Measurements from ENCODE around the gene SYNC.
A peak's percentile ranks its signal among the peaks of the same experiment; 100 is the strongest.
"Not testable (repeated sequence)": the region's sequence is repeated elsewhere in the genome, so short reads cannot be mapped to it uniquely, and the experiment has no call there.

SYNC gene

DNA sequence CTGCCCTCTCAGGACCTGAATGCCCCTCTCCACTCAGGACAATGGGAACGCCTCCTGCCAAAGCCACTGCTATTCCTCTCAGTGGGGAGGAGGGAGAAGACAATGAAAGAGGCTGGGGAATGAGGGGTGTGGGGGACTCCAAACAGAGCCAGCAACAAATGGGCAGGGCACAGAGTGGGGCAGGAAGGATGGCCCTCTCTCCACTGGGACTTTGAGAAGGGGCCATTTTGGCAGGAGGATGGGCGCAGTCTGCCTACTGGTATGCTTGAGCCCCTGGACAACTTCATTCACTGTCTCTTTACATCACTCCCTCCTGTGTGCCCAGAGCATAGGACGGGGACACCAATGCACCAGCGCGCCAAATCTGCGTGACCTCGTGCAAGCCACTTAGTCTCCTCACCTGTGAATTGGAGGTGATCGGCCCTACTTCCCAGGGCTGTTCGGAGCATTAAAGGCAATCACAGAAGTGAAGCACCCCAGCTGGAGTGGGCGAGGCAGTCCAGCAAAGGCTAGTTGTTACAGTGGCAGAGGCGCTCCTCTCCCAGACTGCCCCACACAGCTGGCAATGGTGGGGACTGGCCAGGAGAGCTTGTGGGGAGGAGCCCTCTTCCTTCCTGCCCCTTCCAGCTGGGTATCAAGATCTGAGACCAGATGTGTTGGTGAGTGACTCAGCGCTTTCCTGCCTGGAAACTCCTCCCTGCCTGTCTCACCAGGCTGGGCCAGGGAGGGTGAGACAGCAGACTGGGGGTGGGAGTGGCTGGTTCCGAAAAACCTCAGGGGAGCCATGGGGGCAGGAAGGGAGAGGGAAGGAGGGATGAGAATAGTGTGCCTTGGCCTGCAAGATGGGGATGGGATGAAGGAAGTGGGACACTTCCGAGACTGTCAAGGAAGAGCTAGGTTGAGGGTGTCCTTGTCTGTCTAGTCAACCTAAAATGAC, 22.4 kb upstream of the SYNC start:
- DNase-seq, result no peak

DNA sequence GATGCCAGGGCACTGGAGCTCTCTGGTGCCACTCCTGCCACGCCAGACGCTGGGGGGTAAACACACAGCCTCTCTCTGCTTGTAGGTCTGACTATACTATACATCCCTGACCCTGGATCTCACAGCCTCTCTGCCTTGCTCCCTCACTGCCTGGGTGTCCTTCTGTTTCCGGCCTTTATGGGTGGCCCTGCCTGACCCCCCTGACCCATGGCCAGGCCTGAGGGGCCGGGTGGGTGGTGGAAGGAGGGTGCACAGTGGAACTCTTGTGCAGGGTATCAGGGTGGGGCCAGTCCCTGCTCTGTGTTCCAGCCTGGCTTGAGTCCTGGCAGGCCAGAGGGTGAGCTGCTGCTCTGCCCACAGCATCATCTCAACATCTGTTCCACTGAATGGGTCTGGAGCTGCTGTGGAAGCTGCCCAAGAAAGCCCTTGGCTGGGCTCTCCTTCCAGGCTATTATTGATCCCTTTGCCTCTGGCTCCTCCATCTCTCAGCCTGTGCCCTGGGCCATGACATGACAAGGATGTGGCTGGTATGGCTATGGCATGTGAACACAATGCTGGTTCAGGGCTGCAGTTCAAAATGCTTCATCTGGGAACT, 17.2 kb upstream of the SYNC start:
- DNase-seq, result no peak

DNA sequence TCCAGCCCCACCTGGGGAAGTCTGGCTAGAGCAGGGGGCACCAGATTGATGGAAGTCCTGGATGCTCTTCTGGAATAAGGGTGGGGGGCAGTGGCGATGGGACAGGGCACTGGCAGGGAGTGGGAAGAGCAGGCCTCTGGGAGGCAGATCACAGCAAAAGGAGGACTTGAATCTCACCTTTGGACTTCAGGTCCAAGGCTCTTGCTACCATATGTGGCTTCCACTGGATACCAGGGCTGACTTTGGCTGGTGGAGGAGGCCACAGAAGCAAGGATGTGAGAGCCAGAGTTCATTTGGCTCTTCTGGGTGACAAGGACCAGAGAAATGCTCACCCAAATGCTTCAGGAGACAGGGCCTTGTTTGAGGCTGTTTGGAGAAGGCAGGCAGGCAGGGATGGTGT, 16.0 kb upstream of the SYNC start:
- DNase-seq, result no peak

DNA sequence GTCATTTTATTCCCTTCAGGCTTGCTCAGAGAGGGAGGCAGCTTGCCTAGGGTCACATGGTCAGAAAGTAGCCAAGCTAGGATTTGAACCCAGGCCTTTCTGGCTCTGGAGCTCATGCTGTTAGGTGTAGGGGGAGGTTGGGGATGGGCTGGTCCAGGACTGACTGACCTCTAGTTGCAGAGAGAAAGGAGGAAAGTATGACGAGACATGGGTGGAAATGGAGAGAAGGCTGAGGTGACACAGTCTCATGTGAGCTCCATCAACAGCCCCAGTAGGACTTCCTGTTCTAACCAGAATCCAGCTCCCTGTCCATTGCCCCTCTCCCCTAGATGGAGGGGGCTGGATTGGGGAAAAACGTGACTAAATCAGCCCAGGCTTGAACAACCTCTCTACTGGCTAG, 15.5 kb upstream of the SYNC start:
- no peak for DNase-seq

DNA sequence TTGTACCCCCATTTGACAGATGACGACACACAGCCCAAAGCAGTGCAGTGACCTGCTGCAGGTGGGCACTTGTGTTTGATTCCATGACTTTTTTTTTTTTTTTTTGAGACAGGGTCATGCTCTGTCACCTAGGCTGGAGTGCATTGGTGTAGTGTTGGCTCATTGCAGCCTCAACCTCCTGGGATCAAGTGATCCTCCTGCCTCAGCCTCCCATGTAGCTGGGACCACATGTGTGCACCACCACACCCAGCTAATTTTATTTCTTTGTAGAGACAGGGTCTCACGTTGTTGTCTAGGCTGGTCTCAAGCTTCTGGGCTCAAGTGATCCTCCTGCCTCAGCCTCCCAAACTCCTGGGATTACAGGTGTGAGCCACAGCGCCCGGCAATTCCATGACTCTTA, 14.9 kb upstream of the SYNC start:
- no peak for DNase-seq

DNA sequence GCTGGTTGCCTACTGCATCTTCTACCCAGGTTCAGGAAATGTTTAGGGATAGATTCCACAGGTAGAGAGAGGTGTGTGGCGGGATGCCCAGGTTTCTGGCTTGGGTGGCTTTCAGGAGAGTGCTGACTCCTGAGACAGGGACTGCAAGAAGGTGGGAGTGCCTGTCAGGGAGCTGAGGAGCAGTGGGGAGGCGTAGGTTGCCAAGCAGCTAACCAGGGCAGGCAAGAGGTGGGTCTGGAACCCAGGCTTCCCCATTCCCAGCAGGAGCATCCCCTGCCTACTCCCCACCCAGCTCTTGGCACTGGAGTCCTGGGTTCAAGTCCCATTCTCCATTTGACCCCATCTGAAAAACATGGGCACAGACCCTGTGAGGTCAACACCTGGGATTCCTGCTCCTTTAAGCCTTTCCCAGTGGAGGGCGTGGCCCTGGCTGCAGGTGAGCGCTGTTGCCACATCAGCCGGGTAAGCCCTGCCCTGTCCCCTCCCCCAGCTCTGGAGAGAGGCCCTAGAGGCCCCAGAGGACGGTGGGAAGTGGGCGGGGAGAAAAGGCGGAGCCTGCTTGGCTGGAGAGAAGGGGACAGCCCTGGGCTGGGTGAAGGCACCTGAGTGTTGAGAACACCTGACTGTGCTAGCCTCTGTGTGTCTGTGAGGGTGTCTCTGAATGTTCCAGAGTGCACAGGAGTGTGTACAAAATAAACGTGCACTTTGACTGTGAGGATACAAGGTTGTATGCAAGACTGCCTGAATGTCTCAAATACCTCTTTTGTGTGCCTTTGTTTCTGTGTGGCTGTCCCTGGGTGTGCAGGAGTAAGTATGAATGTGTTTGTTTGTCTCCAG, 14.0 kb upstream of the SYNC start:
- DNase-seq, result no peak

DNA sequence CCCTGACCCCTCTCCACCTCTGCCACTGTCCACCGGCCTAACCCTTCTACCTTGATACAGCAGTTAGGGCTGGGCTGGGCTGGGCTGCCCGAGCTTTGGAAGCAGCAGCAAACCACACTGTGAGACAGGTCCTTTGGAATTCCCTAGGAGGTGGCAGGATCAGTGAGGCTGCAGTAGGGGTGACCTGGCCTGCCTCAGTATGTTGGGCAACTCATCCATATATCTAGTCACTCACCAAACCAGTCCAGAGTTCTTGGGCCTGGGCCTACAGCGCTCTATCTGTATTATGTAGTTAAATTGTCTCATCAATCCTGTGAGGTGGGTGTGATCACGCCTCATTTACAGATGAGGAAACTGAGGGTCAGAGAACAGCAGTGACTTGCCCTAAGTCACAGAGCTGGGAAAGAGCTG, 13.3 kb upstream of the SYNC start:
- no peak for DNase-seq

DNA sequence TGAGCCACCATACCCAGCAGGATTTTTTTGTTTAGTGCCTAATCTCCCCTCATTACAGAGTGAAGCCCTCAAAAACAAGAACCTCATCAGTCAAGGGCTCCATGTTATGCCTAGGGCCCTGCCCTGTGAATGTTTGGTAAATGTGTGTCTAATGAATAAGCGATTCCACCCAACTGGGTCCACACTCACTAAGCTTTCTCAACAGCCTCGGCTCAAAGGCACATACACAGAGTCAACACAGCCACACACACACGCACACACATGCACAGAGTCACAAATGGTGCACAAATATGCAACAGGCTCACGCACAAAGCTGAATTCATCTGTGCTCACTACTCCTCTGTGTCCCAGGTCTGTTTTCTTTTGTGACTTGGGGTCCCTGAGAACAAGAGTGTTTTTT, 11.7 kb upstream of the SYNC start:
- DNase-seq, result no peak

DNA sequence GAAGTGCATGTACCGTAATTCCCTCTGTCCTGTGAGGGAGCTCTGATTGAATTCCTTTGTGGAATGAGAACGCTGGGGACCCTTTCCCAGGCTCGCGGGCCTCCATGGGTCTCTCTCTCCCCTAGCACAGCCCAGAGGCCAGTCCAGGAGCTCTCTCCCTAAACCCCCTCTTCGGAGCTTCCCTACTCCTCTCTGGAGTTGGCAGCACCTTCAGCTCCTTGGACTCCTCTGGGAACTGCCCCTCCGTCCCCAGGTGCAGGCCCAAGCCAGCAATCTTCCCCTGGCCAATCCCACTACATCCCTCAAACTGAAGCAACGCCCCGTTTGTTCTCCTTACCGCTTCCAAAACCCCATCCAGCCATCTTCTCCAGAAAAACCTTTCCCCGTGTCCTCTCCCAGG, 10.5 kb upstream of the SYNC start:
- no peak for DNase-seq

DNA sequence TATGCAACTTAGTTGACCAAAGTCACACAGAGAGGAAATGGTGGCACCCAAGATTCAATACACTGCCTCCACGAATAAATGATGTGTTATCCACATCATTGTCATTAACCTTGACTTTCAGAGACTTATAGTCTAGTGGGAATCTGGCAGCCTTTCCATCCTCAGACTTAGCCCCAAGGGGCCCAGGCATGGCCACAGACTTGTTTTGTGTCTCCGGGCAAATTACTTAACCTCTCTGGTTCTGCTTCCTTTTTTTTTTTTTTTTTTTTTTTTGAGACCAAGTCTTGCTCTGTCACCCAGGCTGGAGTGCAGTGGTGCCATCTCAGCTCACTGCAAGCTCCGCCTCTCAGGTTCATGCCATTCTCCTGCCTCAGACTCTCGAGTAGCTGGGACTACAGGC, 8.7 kb upstream of the SYNC start:
- not testable (repeated sequence) for DNase-seq

DNA sequence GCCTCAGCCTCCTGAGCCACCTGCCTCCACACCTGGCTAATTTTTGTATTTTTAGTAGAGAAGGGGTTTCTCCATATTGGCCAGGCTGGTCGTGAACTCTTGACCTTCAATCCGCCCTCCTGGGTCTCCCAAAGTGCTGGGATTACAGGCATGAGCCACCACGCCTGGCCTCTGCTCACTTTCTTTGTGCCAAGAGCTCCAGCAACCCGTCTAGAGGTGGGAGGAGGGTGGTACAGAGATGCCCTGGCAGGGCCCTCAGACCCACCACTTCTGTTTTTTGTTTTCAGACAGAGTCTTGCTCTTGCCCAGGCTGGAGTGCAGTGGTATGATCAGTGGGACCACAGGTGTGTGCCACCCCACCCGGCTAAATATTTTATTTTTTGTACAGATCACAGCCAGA, 6.9 kb upstream of the SYNC start:
- no peak for DNase-seq

DNA sequence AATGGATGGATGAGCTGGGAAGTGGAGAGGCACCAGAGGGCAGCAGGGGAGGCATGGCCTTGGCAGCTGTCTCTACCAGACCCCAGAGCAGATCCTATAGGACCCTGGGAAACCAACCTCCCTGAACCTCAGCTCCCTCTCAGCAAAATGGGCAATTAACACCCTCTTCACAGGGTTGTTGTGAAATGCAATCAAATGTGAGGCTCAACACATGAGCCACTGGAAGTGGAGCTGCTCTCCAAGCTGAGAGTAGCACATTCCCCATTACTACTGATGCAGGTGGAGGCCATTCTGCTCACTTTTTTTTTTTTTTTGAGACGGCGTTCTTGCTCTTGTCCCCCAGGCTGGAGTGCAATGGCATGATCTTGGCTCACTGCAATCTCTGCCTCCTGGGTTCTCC, 6.5 kb upstream of the SYNC start:
- DNase-seq, result no peak

DNA sequence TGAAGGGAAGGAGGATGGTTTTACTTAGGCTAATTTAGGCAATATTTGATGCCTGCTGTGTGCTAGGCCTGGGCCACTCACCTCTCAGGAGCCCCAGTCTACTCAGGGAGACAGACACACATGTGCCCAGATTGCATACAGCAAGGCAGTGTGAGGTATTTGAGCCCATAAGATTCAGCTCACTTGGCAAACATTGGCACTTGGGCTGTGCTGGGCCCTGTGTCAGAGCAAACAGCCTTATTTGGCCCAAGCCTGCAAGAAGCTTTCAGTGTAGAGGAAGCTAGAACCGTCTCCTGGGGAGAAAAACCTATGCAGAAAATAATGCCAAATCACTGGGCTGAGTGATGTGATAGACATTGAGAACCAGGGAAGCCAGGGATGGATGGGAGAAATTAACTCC, 3.9 kb upstream of the SYNC start:
- DNase-seq, result no peak

DNA sequence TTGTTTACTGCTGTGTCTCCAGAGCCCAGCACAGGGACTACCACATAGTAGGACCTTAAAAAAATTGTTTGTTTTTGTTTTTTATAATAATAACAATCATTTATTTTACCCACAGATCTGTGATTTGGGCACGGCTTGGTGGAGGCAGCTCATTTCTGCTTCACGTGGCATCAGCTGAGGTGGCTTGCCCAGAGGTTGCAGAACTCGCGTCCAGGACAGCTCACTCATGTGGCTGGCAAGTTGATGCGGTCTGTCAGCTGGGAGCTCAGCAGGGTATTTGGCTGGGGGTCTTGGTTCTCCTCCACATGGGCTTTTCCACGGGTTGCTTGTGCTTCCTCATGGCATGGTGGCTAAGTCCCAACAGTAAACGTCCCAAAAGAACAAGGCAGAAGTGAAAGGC, 2.9 kb upstream of the SYNC start:
- DNase-seq, result no peak

DNA sequence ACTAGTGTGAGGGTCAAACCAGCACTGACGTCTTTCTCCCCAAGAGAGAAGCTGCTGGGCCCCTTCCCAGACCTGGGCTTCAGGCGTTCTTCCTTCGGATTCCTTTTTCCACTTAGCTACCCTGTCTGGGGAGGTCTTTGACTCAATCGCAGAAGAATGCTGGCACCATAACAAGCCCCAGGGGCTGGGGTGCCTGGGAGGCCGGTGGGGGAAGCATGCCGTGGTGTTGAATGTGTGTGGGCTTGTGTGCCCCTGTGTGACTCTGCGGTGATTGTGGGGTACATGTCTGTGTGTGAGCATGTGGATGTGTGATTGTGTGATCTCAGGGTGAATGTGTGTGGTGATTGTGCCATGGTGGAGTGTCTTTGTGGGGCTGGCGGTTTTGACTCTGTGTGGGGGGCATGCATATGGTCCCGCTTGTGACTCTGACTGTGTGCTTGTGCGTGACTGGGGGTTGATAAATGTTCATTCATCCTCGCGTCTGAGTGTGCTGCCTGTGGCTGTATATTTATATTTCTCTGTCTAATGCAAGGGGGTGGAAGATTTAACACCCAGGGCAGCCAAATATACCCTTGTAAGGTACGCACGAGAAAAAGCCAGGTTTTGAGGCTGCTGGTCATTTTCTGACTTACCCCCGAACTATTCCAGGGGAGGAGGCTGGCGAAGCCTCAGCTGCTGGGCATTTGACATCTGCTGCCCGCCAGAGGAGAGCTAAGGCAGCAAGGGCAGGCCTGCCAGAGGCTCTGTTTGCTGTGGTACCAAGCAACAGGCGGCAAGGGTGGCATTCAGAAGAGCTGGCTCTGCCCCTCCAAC, 1.1 kb upstream of the SYNC start:
- peak; percentile 74 for DNase-seq

DNA sequence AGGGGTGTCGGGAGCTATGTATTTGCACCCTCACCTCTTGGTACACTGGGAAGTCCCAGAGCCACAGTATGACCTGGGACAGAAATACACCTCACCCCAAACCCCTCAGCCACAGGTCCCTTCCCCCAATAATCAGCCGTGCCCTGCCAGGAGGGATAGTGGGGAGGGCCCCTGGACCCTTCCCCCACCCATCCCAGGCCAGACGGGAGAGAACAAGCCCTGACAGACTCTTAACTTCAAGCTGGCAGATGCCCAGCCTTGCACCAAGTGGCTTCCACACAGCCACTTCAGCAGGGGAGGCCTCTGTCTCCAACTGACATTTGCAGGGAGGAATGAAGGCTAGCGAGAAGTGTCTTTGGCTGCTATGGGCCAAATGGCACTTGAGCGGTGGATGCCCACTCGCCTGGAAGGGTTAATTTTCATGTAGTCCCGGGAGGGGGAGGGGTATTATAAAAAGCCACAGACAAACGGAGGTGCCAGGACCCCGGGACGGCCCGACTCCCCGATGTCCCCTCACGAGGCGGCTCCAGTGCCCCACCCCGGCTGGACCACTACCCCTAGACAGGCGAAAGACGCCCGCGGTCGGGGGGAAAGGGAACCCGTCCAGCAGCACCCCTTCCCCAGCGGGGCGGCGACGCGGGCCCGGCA, 495 bp downstream of the SYNC start:
- DNase-seq, result no peak

DNA sequence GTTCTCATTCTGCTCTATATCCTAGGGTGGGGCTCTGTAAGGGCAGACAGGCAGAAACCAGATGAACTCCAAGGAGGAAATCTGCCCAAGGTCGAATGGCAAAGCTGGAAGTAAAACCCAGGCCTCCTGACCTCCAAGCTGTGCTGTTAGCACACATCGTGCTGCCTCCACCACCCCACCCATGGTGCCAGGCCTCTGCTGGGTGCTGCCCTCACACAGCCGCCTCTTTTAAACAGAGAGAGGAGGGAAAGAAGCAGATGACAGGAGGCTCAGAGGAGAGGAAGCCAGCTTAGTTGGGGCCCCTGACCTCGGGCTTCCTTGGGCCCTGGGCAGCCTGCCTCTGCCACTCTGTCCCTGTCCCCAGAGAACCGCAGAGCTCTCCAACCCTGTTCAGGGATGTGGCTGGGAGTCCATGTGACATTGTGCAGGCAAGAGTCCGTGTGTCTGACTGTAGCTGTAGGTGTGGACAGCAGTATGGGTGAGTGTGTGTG, 1.1 kb downstream of the SYNC start:
- DNase-seq, result no peak

DNA sequence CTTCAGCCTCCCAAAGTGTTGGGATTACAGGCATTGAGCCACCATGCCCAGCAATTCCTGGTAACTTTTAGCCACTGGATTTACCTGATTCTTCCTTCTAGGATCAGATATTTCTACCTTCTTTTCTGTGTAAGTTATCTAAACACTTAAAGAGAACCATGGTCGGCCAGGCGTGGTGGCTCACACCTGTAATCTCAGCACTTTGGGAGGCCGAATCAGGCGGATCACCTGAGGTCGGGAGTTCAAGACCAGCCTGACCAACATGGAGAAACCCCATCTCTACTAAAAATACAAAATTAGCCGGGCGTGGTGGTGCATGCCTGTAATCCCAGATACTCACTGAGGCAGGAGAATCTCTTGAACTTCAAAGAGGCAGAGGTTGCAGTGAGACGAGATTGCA, 5.6 kb downstream of the SYNC start:
- not testable (repeated sequence) for DNase-seq

DNA sequence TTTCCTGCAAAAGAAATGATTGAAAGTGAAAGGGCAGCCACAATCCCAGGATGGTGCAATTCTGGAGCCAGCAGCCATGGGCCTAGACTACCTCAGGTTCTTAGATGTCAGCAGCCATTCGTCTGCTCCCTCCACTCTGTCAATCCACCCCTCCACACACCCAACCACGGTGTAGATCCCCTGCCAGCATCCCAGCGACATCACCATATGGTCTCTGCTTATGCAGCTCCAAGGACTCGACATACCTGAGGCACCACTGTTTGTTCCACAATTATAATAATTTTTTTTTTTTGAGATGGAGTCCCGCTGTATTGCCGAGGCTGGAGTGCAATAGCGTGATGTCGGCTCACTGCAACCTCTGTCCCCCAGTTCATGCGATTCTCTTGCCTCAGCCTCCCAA, 6.5 kb downstream of the SYNC start:
- DNase-seq, result no peak

DNA sequence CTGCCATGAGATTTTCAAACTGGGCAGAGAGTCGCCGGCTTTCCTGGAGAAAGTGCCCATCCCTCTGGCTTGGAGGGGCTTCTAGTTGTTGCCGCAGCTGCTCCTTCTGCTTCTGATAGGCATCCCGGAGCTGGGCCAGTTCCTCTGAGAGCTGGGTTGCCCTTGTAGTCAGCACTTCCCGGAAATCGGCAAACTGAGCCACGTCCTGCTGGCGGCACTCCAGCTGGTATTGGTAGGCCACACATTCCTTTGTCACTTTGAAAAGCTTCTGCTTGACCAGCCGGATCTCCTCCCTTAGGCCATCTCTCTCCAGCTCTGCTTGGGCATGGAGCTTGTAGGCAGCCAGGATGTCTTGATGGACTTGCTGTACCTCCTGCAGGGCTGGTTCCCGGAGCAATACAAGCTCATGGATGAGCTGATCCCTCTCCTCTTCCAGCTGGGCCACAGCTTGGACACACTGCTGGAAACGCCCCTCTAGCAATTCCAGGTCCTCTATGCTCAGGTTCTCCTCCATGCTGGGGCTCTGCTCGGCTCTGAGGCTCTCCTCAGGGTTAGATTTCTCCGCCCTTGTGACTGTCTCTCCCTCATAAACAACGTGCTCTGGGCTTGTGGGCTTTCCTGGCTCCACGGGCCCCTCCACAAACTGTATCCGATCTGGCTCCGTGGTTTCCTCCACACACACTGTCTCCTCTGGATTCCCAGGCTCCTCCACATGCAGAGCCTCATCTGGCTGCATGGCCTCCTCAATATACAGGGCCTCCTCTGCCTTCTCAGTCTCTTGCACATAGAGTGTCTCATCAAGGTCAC, 7.3 kb downstream of the SYNC start:
- peak; percentile 71 for DNase-seq
